Kidney tubule cell (primary cell): ENCODE measurements around the gene CD320.
"Not testable (repeated sequence)": the region's sequence is repeated elsewhere in the genome, so short reads cannot be mapped to it uniquely, and the experiment has no call there.

Experiments
- DNase-seq: peaks from one replicate; pipeline ENCODE4 v3.0.0-alpha.2; 2018; ENCODE audit warnings: low spot score

CD320 gene

DNA sequence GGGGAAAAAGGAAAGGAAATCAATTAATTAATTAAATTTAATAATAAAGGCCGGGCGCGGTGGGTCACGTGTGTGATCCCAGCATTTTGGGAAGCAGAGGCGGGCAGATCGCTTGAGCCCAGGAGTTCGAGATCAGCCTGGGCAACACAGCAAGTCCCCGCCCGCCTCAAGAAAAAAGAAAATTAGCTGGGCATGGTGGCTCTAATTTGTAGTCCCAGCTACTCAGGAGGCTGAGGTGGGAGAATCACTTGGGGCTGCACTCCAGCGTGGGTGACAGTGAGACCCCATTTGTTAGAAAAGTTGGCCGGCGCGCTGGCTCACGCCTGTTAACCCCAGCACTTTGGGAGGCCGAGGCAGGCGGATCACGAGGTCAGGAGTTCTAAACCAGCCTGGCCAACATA is 733 bp upstream of the CD320 start:
- DNase-seq: no peak

- peak; percentile 23 for DNase-seq
These were observed 676 bp downstream of the CD320 start for GRCh38 chr19:8307400-8307964.

DNA sequence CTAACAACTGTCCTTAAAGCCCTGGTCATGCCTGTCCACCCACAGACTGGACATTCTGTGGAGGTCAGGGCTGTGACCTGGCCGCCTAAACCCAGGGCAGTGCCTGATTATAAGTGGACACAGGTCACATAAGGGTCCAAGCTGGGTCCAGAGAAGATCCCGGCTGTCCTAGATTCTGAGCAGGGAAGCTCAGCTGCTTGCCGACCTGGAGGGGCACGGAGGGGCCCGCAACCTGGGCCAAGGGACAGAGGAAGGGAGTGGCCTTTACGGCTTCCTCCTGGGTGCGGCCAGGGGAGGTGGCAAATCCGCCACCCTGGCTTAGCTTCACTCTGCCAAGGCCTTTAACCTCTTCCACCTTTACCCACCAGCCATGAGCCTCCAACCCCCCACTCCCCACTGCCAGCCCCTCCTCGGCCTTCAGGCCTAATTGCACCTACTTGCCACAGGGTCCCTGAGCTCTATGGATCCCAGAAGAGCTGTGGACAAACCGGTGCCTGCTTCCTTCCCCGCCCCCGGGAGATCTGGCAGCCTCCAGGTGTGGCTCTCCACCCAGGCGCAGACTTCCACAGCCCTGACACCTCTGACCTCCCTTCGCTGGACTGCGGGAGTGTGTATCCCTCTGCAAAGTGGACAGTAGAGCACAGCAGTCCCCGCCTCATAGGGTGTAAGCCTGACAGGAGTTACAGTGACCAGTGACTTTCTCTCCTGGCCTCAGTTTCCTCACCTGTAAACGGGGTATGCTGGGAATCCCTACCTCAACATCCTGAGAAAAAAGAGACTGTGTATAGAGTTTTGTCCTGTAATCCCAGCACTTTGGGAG is 1.7 kb downstream of the CD320 start:
- no peak for DNase-seq

DNA sequence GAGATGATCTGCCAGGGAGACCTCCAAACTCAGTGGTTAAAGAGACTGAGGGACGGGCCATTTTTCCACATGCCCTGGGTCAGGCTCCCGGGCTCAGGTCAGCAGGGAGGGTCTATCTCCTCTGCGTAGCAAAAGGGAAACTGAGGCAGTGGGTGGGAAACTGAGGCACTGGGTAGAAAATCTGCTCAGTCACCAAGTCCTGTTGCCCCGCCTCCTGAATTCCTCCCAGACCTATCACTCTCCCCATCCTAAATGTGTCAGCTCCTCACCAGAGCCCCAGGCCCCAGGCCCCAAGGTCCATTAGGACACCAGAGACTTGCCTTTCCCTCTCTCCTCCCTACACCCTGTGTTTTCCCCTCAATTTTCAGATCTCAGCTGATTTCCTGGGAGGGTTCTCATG is 2.4 kb downstream of the CD320 start:
- no peak for DNase-seq

- DNase-seq: no peak
These were observed 3.1 kb downstream of the CD320 start for GRCh38 chr19:8304841-8305621.

- DNase-seq: no peak
These were observed 5.4 kb downstream of the CD320 start for GRCh38 chr19:8302734-8303133.

DNA sequence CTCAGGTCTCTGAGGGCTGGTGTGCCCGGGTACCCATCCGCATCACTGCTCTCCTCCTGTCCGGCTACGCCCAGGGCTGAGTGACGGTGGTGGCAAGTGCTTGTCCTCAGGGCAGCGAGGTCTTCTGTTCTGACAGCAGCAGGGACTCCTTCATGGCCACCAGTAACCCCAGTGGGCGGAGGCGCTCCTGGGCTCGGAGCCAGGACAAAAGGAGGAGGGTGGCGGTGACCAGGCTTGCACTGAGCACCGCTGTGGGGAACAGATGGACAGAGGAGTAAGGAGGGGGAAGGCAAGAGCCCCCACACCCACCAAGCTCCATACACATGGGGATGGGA is 5.8 kb downstream of the CD320 start:
- no peak for DNase-seq

DNA sequence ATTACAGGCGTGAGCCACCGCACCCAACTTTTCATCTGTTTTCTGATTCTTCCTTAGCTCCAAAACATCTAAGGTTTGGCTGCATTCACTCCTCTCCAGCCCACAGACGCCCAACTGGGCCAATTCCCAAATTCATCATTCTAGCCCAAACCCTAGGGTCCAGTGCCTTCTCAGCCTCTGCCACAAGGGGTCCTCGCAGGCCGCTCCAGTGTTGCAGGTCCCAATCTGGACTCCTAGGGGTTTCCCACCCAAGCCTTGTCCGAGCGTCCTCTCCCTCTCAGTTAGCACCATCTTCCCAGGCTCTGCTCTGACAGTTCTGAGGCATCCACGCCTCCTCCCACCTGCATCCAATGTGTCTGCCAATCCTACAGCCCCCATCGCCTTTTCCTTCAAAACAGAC is 16.8 kb downstream of the CD320 start:
- DNase-seq: not testable (repeated sequence)

- not testable (repeated sequence) for DNase-seq
These were observed 31.6 kb downstream of the CD320 start for GRCh38 chr19:8276508-8276907.

- no peak for DNase-seq
These were observed 38.4 kb downstream of the CD320 start for GRCh38 chr19:8269724-8270123.

DNA sequence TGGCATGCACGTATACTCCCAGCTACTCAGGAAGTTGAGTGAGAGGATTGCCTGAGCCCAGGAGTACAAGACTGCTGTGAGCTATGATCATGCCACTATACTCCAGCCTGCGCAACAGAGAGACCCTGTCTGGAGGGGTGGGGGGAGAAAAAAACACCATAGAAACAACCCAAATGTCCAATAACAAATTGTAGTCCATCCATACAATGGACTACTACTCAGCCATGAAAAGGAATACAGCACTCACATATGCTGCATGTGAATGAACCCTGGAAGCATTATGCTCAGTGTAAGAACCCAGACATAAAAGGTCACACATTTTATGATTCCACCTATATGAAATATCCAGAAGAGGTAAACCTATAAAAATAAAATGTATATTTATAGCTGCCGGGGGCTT is 42.3 kb downstream of the CD320 start:
- DNase-seq: no peak

DNA sequence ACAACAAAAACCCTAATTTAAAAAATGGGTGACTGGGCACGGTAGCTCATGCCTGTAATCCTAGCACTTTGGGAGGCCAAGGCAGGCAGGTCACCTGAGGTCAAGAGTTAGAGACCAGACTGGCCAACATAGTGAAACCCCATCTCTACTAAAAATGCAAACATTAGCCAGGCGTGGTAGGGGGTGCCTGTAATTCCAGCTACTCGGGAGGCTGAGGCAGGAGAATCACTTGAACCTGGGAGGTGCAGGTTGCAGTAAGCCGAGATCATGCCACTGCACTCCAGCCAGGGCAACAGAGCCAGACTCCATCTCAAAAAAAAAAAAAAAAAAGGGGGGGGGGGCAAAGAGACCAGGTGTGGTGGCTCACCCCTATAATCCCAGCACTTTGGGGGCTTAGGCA is 43.9 kb downstream of the CD320 start:
- DNase-seq: not testable (repeated sequence)

GRCh38 chr19:8262431-8262830 is 45.7 kb downstream of the CD320 start:
- DNase-seq: no peak

GRCh38 chr19:8261881-8262280 is 46.3 kb downstream of the CD320 start:
- no peak for DNase-seq

DNA sequence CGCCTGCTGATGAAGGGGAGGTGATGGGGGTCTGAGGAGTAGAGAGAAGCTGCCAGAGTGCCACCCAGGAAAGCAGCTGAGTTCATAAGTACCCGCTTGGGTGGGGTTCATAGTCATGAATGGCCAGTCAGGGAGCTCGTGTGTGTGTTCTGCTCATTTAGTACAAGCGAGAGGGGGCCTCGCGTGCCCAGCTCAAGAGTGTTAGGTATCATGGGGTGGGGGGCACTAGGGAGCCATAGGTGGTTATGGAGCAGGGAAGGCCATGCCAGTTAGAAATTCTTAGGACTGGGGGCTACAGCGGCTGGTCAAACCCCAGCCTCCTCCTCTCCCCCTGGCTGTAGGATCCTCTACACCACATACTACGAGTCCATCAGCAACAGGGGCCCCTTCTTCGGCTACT is 46.8 kb downstream of the CD320 start:
- DNase-seq: no peak

GRCh38 chr19:8259922-8260247 is 48.3 kb downstream of the CD320 start:
- DNase-seq: no peak

GRCh38 chr19:8259142-8259921 is 48.8 kb downstream of the CD320 start:
- DNase-seq: no peak

GRCh38 chr19:8257052-8257443 is 51.1 kb downstream of the CD320 start:
- no peak for DNase-seq

- DNase-seq: no peak
These were observed 51.7 kb downstream of the CD320 start for GRCh38 chr19:8256276-8257051.

GRCh38 chr19:8255426-8256125 is 52.6 kb downstream of the CD320 start:
- no peak for DNase-seq
